Sigmoid colon (tissue), 7 donors: ENCODE results near the gene IL17C. TPM values are rescaled to one million over a fixed set of nuclear protein-coding genes. Genes with fewer than 3 reads are reported as not detected.

Experiments used
- DNase-seq: peaks from one replicate; pipeline ENCODE4 v3.0.0-alpha.2; 2019
- H3K27ac ChIP-seq, 4 donors: fragments of 200-600 bp; sonication (generic); one replicate each; pipeline ENCODE4 v1.5.1; 2016 to 2019; ENCODE audit warnings: mild to moderate bottlenecking in 1 of 4
- H3K27me3 ChIP-seq, 3 donors: fragments of 200-600 bp; sonication (generic); one replicate each; pipeline ENCODE4 v1.5.1; 2019; ENCODE audit warnings: mild to moderate bottlenecking in 1 of 3
- H3K36me3 ChIP-seq, 4 donors: fragments of 200-600 bp; sonication (generic); one replicate each; pipeline ENCODE4 v1.5.1; 2016 to 2019
- H3K4me1 ChIP-seq, 4 donors: fragments of 200-600 bp; sonication (generic); one replicate each; pipeline ENCODE4 v1.5.1; 2017 to 2019
- H3K4me3 ChIP-seq, 4 donors: fragments of 200-600 bp; sonication (generic); one replicate each; pipeline ENCODE4 v1.5.1; 2017 to 2019; ENCODE audit warnings: mild to moderate bottlenecking in 2 of 4, moderate library complexity in 1 of 4
- H3K9me3 ChIP-seq, 4 donors: fragments of 200-600 bp in 3 of 4; sonication (generic) in 3 of 4; one replicate each; pipeline versions ENCODE4 v1.5.1 to v1.6.1; 2013 to 2019
- EP300 ChIP-seq, 4 donors: sonication (generic); formaldehyde crosslinking; IDR thresholded peaks; one replicate each; pipeline ENCODE4 v1.6.1; 2017; ENCODE audit warnings: antibody characterized with exemption in 4 of 4
- POLR2A ChIP-seq, 2 donors: fragments of 450-650 bp; IDR thresholded peaks; one replicate each; pipeline ENCODE4 v1.6.1; 2016; ENCODE audit warnings: antibody characterized with exemption in 2 of 2, mild to moderate bottlenecking in 2 of 2, moderate library complexity in 2 of 2
- POLR2AphosphoS5 ChIP-seq, 4 donors: sonication (generic); formaldehyde crosslinking; IDR thresholded peaks; one replicate each; pipeline ENCODE4 v1.6.1; 2017; ENCODE audit warnings: antibody characterized with exemption in 4 of 4
- WGBS, 2 donors: extraction: QIAGEN DNeasy Blood & Tissue Kit; methylation state at CpG; one replicate each; pipeline ENCODE4 v1.1.7; 2013; 5-methylcytosine and 5-hydroxymethylcytosine counted together
- intact Hi-C: fragments of 100-400 bp; cut with DNase I; formaldehyde crosslinking; loops from one replicate; pipeline ENCODE4 v1.15.1; 2023
- polyA plus RNA-seq, 3 donors: library from polyadenylated mRNA; stranded (reverse); fragments of 200-250 nt; gene quantifications; one replicate each; pipeline ENCODE4 v1.2.3, GENCODE V29; 2013
- total RNA-seq, 4 donors: library from RNA; depleted of rRNA; stranded (reverse); fragments of >200 nt; gene quantifications; one replicate each; pipeline ENCODE4 v1.1.0, GENCODE V29; 2016
- TF ChIP-seq, protein P1 (sequence below), 4 experiments: fragments of 450-650 bp in 3 of 4; fragments of 200-600 bp in 1 of 4; IDR thresholded peaks; one replicate each; pipeline ENCODE4 v1.5.1; 2016 to 2019; ENCODE audit warnings: antibody characterized with exemption in 4 of 4, mild to moderate bottlenecking in 3 of 4, moderate library complexity in 2 of 4
- donor health status: healthy with polysubstance abuse.
- donor health status: Bipolar disorder and iron deficiency.
- donor health status: healthy.

Gene IL17C
- total and polyA plus RNA-seq, 7 donors: 0.96 TPM; not detected in 6

DNA sequence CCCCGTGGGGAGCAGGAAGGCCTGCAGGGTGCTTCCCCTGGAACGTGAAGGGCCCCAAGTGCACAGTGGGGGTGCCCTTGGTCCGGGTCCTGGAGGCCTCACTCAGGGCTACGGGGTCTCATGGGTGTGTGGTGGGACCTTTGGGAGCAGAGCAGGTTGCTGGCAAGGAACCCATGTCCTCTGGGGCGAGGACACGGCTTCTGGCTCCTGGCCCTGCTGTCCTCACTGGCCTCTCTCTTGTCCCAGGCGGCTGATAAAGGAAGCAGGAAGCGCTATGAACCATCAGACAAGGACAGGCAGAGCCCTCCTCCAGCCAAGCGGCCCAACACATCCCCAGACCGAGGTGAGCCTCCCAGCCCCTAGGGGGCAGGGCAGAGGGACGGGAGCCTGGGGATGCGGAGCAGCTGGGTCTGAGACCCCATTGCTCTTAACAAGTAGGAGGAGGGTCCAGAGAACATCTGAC lies 9.8 kb upstream of the IL17C start:
- Histone ChIP-seq H3K27ac (no peak overlapping the region), H3K36me3 (peaks cover 43 to 95% (median 74%) of the 10 kb centered on the region in 4 donors)

DNA sequence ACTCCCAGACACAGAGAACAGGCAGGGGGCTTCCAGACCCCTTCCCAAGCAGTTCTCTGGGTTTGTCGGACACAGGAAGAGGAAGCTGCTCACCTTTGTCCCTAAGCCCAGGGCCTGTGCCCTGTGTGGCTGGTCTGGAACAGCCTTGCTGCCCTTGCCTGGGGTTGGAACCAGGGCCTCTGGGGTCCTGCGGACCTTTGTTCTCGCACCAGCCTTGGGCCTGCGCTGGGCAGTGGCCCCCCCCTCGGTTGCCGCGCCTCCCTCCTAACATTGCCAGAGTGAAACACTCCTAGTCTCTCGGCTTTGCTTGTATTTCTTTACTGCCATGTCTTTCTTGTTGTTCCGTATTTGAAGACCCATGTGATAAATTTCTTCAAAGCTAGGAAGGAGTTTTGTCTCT lies 8.5 kb upstream of the IL17C start:
- intact Hi-C loops: no loop called here
- H3K9me3 ChIP-seq: no peaks in the 10 kb centered on the region
- DNase-seq: no peak
- WGBS, 2 donors: 86% methylated on average over 9 of the region's 9 CpGs
- H3K4me1 ChIP-seq: peaks cover 0 to 14% (median 12%) of the 10 kb centered on the region in 4 donors
- peaks cover 30 to 82% (median 61%) of the 10 kb centered on the region in 4 donors for H3K36me3 ChIP-seq
- TF ChIP-seq EP300 (IDR thresholded peaks at IDR 0.05) (no peak), POLR2A (IDR thresholded peaks at IDR 0.05) (no peak), POLR2AphosphoS5 (IDR thresholded peaks at IDR 0.05) (no peak)
- TF ChIP-seq, protein P1, sequence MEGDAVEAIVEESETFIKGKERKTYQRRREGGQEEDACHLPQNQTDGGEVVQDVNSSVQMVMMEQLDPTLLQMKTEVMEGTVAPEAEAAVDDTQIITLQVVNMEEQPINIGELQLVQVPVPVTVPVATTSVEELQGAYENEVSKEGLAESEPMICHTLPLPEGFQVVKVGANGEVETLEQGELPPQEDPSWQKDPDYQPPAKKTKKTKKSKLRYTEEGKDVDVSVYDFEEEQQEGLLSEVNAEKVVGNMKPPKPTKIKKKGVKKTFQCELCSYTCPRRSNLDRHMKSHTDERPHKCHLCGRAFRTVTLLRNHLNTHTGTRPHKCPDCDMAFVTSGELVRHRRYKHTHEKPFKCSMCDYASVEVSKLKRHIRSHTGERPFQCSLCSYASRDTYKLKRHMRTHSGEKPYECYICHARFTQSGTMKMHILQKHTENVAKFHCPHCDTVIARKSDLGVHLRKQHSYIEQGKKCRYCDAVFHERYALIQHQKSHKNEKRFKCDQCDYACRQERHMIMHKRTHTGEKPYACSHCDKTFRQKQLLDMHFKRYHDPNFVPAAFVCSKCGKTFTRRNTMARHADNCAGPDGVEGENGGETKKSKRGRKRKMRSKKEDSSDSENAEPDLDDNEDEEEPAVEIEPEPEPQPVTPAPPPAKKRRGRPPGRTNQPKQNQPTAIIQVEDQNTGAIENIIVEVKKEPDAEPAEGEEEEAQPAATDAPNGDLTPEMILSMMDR (IDR thresholded peaks at IDR 0.05): no peak
- peaks cover 0 to 17% (median 14%) of the 10 kb centered on the region in 3 donors for H3K27me3 ChIP-seq
- no peak overlapping the region for H3K27ac ChIP-seq
- H3K4me3 ChIP-seq: no peak overlapping the region

More for the DNA sequence above, 9.8 kb upstream of the IL17C start:
- intact Hi-C loops: no loop called here
- Histone ChIP-seq H3K9me3 (no peaks in the 10 kb centered on the region), H3K4me1 (peaks cover 0 to 1% (median under 1%) of the 10 kb centered on the region in 4 donors), H3K4me3 (no peak overlapping the region), H3K27me3 (peaks cover 0 to 5% (median 4%) of the 10 kb centered on the region in 3 donors)
- no peak for DNase-seq
- TF ChIP-seq POLR2A (IDR thresholded peaks at IDR 0.05): no peak
- TF ChIP-seq, protein P1 (IDR thresholded peaks at IDR 0.05): no peak
- TF ChIP-seq EP300 (IDR thresholded peaks at IDR 0.05): no peak
- TF ChIP-seq POLR2AphosphoS5 (IDR thresholded peaks at IDR 0.05): no peak
- WGBS, 2 donors: 74% methylated on average over 12 of the region's 12 CpGs

DNA sequence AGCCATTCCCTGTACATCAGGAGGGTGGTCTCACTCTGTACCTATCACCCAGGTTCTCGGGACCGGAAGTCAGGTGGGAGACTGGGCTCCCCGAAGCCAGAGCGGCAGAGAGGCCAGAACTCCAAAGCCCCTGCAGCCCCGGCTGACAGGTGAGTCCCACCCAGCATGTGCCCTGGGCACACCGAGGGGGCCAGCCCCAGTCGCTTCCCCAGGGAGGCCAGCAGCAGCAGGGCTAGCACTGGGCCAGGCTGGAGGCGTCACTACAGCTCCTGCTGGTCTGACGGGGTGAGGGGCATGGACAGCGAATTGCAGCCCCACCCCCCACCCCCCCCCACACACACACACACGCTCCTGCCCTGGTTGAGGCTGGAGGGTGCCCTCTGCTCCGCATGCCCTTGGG lies 7.9 kb upstream of the IL17C start:
- no peak for DNase-seq
- intact Hi-C loops: no loop called here
- no peaks in the 10 kb centered on the region for H3K9me3 ChIP-seq
- TF ChIP-seq POLR2AphosphoS5 (IDR thresholded peaks at IDR 0.05) (no peak), POLR2A (IDR thresholded peaks at IDR 0.05) (no peak), EP300 (IDR thresholded peaks at IDR 0.05) (no peak)
- TF ChIP-seq, protein P1 (IDR thresholded peaks at IDR 0.05): no peak
- peaks cover 0 to 18% (median 15%) of the 10 kb centered on the region in 4 donors for H3K4me1 ChIP-seq
- H3K36me3 ChIP-seq: peaks cover 28 to 76% (median 55%) of the 10 kb centered on the region in 4 donors
- peaks cover 0 to 23% (median 19%) of the 10 kb centered on the region in 3 donors for H3K27me3 ChIP-seq
- H3K27ac ChIP-seq: no peak overlapping the region
- 89 to 97% methylated on average over 11 to 12 of the region's 12 CpGs for WGBS, 2 donors
- H3K4me3 ChIP-seq: no peak overlapping the region

DNA sequence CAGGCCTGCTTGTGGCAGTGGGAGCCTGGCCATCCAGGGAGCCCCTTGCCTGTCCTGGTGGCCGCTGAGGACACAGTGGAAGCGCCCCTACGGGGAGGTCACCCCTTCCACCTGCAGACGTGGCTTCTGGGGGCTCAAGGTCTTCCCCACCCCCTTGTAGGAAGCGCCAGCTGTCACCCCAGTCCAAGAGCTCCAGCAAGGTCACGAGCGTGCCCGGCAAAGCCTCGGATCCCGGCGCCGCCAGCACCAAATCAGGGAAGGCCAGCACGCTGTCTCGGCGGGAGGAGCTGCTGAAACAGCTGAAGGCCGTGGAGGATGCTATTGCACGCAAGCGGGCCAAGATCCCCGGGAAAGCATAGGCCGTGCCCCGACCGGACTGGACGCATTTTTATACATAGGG lies 7.4 kb upstream of the IL17C start:
- no peak for DNase-seq
- H3K27ac ChIP-seq: no peak overlapping the region
- WGBS, 2 donors: 95% methylated on average over 23 of the region's 23 CpGs
- peaks cover 28 to 71% (median 53%) of the 10 kb centered on the region in 4 donors for H3K36me3 ChIP-seq
- H3K9me3 ChIP-seq: no peaks in the 10 kb centered on the region
- H3K4me1 ChIP-seq: peaks cover 0 to 18% (median 15%) of the 10 kb centered on the region in 4 donors
- TF ChIP-seq POLR2A (IDR thresholded peaks at IDR 0.05) (no peak), EP300 (IDR thresholded peaks at IDR 0.05) (no peak), POLR2AphosphoS5 (IDR thresholded peaks at IDR 0.05) (no peak)
- TF ChIP-seq, protein P1 (IDR thresholded peaks at IDR 0.05): no peak
- H3K4me3 ChIP-seq: no peak overlapping the region
- intact Hi-C loops: no loop called here
- H3K27me3 ChIP-seq: peaks cover 0 to 28% (median 24%) of the 10 kb centered on the region in 3 donors

DNA sequence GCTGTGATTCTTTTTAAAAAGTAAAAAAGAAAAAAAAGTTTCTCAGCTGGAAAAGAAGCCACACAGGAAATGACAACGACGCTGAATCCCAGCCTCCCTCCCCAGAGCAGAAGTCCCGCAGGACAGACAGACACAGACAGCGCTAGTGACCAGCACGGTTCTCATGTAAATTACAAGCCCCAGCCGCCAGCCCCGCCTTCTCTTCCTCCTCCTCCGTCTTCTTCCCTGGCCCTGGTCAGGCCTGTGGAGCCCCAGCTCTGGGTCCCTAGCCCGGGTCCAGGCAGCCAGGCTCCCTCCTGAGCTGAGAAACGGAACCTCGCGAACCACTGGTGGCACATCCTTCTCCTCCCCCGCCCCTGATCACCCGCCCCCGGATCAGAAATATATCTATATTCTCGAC lies 7.0 kb upstream of the IL17C start:
- intact Hi-C loops: no loop called here
- TF ChIP-seq POLR2A (IDR thresholded peaks at IDR 0.05) (no peak), EP300 (IDR thresholded peaks at IDR 0.05) (no peak), POLR2AphosphoS5 (IDR thresholded peaks at IDR 0.05) (no peak)
- TF ChIP-seq, protein P1 (IDR thresholded peaks at IDR 0.05): no peak
- Histone ChIP-seq H3K4me3 (no peak overlapping the region), H3K4me1 (peaks cover 0 to 18% (median 15%) of the 10 kb centered on the region in 4 donors), H3K27ac (no peak overlapping the region), H3K36me3 (peaks cover 28 to 67% (median 53%) of the 10 kb centered on the region in 4 donors), H3K9me3 (no peaks in the 10 kb centered on the region), H3K27me3 (peaks cover under 1 to 32% (median 28%) of the 10 kb centered on the region in 3 donors)
- no peak for DNase-seq
- WGBS, 2 donors: 82 to 84% methylated on average over 16 of the region's 16 CpGs
